Stimulated activated CD8-positive, alpha-beta memory T cell treated with anti-CD3 and anti-CD28 coated beads, Interleukin-15, amount 100 ng/mL, for 1 hour (primary cell): ENCODE data around the gene HOXD3.

Experiments
- DNase-seq: peaks from one replicate; pipeline ENCODE4 v3.0.0-alpha.2; 2020; ENCODE audit warnings: low read depth

The HOXD3 gene

DNA sequence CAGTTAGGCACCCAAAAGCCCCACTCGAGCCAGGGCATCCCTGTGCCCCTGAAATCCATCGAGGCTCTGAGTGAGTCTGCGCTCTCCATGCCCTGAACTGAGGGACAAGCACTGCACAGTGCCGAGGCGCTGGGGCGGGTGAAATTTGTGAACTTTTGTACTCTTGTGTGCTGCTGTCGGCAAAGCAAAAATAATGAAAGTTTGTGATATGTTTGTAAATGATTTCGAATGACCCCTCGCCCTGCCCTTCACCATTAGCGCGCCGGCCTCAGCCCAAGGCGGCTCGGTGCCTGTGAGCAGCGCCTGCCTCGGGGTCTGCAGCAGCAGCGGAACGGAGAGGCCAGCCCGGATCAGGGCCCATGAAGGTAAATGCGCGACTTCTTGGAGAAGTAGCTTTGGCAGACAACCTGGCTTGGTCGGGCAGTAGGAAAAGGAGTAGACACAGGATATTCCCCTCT, 7.6 kb upstream of the HOXD3 start:
- DNase-seq, result no peak

DNA sequence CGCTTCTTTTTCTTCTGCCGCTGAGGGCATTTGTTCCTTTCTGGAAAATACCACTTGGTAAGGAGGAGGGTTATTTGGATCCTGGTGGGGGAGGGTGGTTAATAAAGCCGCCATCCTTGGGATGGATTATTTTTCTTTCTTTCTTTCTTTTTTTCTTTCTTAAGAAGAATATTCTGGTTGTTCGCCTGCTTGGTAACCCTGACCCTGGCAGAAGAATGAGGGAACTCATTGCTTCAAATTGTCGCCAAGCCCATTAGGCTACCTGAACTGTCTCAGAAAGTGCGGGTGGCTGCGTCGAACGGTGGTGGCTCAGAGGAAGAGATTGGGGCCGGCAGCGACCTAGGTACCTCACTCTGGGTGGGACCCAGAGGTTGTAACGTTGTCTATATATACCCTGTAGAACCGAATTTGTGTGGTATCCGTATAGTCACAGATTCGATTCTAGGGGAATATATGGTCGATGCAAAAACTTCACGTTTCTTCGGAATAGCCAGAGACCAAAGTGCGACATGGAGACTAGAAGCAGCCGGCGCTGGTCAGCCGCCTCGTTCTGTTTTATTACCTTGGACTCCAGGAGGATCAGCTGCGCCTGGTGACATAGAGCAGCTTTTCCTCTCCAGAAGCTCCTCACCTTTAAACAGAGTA, 7.0 kb upstream of the HOXD3 start:
- DNase-seq, result no peak

DNA sequence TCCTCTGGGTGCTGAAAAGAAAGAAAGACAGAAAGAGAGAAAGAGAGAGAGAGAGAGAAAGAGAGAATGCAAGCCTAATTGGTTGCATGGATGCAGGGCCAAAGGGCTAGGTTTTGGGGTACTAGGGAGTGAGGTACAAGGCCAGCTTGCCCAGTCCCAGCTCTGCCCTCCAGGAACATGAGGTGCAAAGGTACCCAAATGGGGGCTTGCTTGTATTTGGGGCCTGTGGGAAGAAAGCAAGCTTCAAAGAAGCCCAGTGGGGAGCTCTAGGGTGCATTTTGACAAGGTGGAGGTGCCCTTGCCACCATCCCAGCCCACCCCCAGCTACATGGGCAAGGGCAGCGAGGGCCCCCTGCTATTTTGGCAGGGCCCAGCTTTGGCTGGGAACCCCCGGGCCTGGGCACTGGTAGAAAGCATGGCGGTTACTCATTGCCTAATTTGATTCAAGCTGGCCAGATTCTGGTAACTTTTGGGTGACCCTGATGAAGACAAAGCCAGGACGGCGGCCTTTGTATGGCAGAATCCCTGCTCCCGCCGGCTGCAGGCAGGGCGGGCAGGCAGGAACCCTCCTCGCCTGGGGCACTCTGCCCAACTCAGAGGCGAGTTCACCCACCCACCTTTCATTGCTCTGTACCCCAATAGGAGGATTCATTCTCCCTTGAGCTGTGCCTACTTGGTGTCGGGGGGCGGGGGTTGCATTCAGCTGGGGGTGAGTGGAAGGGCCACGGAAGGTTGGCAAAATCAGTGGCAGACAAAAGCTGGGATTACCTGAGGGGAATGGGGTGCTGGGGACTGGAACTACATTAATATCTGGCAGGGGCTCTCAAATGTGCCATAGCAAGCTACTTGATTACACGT, 6.3 kb upstream of the HOXD3 start:
- DNase-seq, result no peak

DNA sequence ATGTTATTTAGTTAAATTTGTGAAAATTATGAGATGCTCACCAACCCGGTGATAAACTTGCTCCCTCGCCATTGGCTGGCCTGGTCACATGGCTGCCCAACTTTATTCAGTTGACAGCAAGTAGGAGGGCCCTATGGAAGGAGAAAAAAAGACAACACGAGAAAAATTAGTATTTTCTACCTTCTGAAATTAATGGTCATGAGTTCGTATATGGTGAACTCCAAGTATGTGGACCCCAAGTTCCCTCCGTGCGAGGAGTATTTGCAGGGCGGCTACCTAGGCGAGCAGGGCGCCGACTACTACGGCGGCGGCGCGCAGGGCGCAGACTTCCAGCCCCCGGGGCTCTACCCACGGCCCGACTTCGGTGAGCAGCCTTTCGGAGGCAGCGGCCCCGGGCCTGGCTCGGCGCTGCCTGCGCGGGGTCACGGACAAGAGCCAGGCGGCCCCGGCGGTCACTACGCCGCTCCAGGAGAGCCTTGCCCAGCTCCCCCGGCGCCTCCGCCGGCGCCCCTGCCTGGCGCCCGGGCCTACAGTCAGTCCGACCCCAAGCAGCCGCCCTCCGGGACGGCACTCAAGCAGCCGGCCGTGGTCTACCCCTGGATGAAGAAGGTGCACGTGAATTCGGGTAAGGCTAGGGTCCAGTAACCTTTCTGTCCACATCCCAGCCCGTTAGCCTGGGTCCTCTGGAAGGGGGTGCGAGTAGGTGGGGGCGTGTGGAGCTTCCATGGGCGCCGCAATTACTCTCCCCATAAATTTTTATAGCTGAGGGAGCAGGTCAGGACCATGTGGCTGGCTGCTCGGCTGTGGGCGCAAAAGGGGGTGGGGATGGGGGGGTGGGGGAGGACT, 5.4 kb upstream of the HOXD3 start, which contains the start of gene HOXD4:
TSS of gene HOXD4 (plus strand) at position 109 of the 846 bp plus-strand sequence. CDS start at position 193, 84 bp downstream.
- DNase-seq, result no peak

DNA sequence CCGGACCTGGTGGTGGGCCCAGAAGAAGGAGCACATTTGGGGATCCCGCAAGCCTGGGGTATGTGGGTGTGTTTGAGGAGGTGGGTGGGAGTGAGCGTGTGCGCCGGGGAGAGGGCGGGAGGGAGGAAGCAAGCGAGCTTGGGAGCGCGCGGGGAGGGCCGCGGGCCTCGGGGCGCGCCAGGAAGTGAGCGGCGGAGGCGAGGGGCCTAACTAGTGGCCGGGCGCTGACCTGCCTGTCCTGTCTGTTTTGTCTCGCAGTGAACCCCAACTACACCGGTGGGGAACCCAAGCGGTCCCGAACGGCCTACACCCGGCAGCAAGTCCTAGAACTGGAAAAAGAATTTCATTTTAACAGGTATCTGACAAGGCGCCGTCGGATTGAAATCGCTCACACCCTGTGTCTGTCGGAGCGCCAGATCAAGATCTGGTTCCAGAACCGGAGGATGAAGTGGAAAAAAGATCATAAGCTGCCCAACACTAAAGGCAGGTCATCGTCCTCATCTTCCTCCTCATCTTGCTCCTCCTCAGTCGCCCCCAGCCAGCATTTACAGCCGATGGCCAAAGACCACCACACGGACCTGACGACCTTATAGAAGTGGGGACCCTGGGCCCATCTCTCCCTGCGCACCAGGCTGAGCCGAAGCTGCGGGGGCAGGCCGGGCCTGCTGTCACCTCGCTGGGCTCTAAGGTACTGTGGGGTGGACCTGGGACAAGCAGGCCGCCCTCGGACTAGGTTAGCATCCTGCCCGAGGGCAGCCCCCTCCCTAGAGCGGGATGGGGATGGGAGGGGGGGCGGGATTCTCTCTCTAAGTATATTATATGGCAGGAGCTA, 4.5 kb upstream of the HOXD3 start:
- DNase-seq, result no peak

DNA sequence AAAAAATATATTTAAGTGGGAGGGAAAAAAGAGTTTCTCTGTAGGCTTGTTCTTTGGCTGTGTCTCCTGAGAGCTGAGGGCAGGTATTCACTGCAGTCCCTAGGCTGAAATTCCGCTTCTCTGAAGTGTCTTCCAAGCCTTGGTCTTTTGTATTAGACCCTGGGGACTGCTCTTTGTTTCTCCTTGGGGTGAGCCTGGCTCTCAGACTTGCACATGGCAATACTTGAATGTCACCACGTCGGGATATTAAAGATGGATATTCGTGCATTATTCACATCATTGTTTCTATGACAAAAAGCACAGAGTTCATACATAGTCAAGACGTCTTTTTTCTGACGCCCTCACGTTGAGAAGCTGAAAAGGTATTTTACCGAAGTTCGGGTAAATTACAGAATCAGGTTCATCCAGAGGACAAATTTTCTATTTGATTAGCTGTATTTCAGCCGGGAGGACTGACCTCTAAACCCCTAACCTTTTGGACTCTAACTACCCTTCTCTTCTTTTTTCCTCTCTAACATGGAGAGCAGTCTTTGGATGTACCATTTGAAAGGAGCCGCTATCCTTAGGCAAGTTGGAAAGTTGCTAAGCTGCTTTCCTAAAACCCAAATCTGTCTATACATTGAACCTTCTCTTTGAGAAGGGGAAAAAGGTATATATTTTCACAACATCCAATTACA, 2.4 kb upstream of the HOXD3 start:
- no peak for DNase-seq

DNA sequence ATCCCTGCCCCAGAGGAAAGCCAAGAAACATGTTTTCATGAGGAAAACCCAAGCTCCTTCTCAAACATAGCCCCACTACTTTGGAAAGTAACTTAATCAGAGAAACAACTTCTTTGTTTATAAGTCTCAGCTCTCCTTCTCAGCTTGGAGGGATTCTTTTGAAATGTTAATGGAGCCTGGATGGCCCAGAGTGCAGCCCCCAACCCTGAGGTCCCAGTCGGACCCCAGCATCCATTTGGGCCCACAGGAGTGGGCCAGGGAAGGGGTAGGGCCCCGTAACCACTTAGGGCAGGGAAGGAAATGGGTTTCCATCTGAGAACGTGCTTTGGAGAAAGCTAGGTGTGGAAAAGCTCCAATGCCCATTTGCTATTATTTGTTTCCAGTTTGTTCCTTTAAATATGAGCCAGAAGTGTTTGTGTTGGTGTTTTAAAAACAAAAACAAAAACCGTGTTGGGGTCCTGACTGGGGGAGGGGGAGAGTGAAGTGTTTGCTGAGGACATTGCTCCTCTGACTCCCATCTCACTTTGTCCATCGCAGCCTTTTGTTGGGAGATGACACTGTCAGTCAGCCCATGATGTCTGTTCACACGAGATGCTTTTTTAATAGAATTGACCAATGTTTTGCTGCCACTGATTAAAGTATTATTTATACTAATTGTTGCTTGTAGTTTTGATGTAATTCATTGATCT, 1.6 kb upstream of the HOXD3 start:
- DNase-seq, result no peak

DNA sequence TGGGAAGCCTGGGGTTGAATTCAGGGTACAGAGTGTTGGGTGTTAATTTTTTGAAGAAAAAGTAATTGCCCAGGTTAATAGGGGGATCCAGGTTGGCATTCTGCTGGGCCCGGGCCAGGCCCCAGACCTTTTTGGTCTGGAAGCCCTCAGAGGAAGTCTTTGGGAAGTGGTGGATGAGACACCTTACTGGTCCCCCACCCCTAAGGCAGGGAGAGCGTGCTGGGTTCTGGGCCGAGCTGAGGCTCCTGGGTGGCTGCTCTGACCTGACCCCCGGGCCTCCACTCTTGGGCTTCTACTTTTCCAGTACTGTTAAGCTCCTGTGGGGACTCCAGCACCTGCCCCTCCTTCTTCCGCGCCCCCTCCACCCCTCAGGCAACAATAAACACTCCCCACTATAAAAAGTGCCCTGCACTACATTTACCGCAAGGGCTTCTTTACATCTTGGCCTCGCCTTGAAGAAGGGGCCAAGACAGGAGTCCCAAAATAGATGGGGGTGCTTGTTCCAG, 753 bp upstream of the HOXD3 start:
- no peak for DNase-seq

DNA sequence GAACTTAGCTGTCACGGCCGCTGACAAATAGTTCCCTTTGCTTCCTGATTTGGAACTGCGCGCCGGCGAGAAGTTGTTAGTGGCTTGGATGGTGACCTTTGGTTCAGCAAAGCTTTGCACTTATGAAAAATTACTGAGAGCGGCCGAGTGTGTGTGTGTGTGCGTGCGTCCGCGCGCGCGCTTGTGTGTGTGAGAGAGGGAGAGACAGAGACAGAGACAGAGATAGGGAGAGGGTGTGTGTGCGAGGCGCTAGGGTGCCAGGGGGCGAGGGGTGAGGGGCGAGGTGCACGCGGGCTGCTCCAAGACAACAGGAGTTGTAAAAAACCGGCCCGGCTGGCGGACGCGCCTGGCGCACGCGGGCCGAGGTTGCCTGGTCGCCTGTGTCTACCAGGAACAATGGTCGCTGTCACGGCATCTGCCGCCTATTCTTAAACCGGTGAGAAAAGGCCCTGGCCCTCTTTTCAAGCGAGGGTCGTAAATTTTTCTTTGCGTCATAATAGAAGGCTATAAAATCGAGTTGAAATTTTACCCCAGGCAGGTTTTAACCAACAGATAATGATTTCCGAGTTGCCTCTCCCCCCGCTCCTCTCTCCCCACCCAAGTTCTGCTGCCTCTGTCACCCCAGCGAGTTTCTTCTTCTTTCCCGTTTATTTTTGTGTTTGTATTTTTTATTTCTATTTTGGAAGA, 535 bp downstream of the HOXD3 start:
- DNase-seq, result no peak

DNA sequence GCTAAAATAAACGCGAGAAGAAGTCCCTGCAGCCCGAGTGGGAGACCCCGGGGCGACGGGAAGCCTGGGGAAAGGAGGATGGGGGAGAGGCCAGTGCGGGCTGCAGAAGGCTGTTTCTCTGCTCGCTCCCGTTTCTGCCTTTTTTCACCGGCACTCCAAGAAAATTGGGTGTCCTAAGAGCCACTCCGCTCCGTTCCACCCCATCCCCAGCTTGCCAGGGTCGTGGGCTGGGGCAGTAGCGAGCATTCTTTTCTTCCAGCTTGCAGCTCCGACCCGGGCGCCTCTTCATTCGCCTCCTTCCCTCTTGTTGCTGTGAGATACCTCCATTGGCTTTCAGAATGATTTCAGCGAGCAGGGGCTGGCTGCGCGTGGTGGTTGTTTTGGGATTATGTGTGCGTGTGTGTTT, 1.1 kb downstream of the HOXD3 start:
- no peak for DNase-seq

DNA sequence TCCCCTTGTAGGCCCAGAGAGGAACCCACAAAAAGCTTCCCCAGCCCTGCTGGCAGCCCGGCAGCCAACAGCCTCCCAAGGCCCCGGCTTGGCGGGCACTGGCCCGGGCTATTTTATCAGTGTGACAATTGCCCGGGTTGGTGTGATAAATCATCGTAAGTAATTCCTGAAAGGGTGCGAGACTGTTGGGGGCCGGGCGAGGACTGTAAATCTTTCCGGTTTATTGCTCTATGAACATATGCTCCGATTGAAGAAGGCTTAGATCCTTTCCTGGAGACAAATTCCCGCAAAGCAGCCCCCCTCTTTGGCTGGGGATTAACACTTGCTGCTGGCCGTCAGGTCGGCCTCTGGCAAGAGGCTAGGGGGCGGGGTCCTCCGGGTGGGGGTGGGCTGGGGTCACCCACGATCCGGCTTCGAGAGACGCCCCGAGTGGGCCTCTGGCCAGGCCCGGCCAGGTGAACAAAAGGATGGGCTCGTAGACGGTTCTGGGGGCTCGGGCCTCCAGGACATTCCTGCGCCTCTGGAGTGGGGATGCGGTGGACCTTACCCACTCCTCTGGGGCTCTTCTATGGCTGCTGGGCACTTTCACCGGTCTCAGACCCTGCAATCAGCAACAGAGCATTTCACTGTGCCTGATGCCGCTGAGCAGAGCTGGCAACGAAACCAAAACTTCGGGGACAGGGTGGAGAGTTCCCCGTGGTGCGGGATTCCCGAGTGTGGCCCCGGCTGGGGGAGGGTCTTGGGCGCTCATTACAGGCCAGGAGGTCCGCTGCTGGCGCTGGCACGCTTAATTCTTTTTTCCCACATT, 2.0 kb downstream of the HOXD3 start:
- DNase-seq, result no peak

DNA sequence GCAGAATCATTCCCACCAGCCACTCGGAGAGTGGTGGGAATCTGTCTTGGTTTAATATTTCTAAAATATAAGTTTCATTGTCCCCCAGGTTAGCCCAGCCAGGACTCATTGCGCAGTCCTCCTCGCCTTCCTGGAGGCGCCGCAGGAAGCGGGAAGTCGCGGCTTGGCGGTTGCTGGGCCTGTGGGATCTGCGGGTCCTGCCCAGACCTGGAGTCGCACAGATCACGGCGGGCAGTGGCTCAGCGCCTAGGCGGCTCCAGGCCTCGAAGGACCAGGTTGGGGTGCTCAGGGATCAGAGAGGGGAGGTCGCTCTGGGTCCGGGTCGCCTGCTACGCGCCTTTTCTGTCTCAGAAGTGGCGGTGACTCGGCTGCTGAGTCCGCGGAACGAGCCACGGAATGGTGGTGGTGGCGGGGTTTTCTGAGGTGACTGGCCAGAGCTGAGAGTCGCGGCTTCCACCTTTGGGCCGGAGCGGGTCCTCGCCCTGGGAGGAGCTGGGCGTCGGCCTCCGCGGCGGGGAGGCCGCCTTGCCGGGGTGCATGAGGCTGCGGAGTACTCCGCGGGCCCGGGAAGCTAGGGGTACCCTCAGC, 2.6 kb downstream of the HOXD3 start:
- no peak for DNase-seq

DNA sequence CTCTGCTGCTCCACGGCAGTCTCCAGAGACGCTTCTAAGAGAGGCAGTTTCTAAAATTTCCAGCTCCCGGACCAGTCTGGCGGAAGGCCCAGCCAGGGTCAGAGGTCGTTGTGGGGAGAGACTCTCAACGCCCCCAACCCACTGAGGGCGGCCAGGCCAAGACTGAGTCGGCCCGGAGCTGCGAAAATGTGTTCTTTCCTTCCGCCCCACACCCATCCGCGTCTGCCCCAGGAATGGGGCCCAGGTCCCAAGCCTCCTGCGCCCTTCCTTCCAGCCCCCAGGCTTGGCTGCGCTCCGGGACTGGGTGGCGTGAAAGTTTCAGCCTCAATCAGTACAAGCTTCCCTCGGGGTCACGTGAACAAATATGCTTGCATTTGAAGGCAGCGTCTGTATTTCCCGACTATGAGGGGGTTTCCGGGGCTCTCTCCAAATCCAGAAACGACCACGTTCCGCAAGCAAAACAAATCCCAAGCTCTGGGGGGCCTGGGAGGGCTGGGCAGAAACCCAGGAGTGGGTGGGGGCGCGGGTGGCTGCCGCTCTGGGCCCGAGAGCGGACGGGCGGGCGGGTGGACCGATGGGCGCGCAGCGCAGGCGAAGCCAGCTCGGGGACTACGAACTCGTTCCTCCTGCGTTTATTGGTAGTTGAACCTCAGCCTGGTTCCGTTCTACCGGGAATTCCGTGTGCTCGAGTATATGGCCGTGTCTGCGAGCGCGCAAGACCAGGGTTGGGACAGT, 3.3 kb downstream of the HOXD3 start:
- DNase-seq, result no peak

DNA sequence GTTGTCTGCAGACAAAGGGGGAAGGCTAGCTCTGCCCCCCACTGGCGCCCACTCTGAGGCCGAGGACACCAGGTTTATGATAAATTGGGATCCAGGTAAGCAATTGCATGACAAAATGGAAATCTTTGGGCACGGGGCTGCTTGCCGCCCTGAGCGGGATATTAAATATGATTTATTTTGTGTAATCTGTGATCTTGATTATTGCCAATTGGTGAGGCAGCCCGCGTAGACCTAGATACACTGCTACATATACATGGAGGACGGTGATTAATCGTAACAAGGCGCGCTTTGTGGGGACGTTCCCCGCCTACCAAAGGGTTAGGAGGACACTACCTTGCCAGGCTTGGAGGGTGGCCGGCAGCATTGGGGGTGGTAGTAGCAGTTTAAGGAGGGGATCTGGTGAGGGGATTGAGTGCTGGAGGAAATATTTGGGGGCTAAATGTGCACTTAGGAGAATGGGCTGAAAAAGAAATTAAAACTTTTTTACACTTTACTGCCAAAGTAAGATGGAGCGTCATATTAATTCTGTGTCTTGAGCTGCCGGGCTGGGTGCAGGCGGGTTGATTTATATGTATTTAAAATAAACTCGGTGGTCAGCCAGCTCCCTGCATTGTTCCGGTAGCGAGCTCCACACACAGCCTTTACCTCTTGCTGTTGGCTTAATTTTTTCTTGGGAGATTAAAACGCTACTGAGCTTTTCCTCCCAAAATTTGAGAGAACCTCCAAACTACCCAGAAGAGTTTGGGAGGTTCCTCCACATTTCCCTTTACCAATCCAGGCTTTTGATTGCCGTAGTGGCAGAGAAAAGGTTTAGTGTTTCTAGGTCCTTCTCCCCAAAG, 4.1 kb downstream of the HOXD3 start:
- DNase-seq, result no peak

DNA sequence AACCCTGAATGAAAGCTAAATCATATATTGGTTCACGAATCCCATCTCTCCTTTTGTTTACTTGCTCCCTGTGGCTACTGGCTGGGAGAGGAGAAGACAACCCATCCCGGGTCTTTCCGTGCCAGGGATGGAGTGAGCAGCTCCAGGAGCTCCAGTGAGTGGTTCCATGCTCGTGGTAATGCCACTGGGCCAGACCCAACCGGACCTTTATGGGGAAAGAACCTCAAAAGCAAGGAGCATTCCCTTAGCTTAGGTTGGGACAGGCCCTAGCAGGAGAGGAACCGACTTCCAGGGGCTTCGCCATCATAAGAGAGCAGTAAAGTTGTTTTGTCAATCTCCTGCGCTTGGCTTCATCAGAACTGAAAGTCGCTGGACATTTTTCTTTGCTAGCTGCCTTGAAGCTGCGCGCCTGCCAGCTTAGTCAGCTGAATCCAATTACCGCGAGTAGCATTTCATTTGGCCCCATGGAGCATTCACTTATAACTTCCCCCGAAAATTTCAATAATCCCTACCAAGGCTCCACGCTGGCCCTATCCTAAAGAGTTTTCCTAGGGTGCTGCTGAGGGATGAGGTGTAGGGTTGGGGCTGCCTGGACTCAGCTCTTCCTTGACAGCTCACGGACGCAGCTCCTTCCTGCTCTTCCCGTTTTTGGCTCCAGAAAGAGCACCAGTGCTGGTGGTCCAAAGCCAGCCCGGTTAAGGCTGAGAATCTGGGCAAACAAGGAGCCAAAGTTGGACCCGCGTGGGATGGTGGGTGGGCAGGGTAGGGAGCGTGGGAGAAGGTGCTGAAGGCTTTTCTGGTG, 4.9 kb downstream of the HOXD3 start:
- no peak for DNase-seq
